Tibial nerve (tissue), 4 donors: ENCODE data around the gene CCK. TPM values are rescaled to one million over a fixed set of nuclear protein-coding genes. Genes with fewer than 3 reads are reported as not detected.

Experiments used
- DNase-seq, 2 donors: peaks; one replicate each; pipeline ENCODE4 v3.0.0-alpha.2; 2019; ENCODE audit warnings: low spot score in 2 of 2
- H3K27ac ChIP-seq, 4 donors: fragments of 200-600 bp; sonication (generic) in 3 of 4; one replicate each; pipeline ENCODE4 v1.5.1; 2017 to 2019; ENCODE audit warnings: mild to moderate bottlenecking in 1 of 4
- H3K27me3 ChIP-seq, 2 donors: fragments of 200-600 bp; sonication (generic) in 1 of 2; one replicate each; pipeline versions ENCODE4 v1.5.1 to v1.6.0; 2017 to 2019
- H3K36me3 ChIP-seq, 3 donors: fragments of 200-600 bp; sonication (generic); one replicate each; pipeline ENCODE4 v1.5.1; 2018 to 2019
- H3K4me1 ChIP-seq, 4 donors: fragments of 200-600 bp; sonication (generic) in 3 of 4; one replicate each; pipeline ENCODE4 v1.5.1; 2017 to 2019
- H3K4me3 ChIP-seq, 4 donors: fragments of 200-600 bp; sonication (generic) in 3 of 4; one replicate each; pipeline ENCODE4 v1.5.1; 2017 to 2019; ENCODE audit warnings: mild to moderate bottlenecking in 1 of 4, moderate library complexity in 1 of 4
- H3K9me3 ChIP-seq, 4 donors: fragments of 200-600 bp; sonication (generic) in 3 of 4; one replicate each; pipeline ENCODE4 v1.5.1; 2017 to 2019
- EP300 ChIP-seq, 2 donors: sonication (generic); formaldehyde crosslinking; IDR thresholded peaks; one replicate each; pipeline ENCODE4 v1.6.1; 2017; ENCODE audit warnings: antibody characterized with exemption in 2 of 2, mild to moderate bottlenecking in 1 of 2
- POLR2A ChIP-seq, 2 donors: fragments of 450-650 bp; IDR thresholded peaks; one replicate each; pipeline ENCODE4 v1.6.1; 2017; ENCODE audit warnings: antibody characterized with exemption in 2 of 2, mild to moderate bottlenecking in 2 of 2, moderate library complexity in 2 of 2
- WGBS, 2 donors: methylation state at CpG; one replicate each; pipeline ENCODE4 v1.1.5; 2018; 5-methylcytosine and 5-hydroxymethylcytosine counted together
- total RNA-seq, 4 donors: library from RNA; depleted of rRNA; stranded (reverse); fragments of >200 nt; gene quantifications; one replicate each; pipeline ENCODE4 v1.1.0, GENCODE V29; 2016
- TF ChIP-seq, protein P1 (sequence below), 5 experiments: fragments of 200-600 bp in 3 of 5; fragments of 450-650 bp in 2 of 5; sonication (generic) in 3 of 5; IDR thresholded peaks; one replicate each; pipeline ENCODE4 v1.5.1; 2016 to 2019; ENCODE audit warnings: antibody characterized with exemption in 5 of 5, mild to moderate bottlenecking in 3 of 5, moderate library complexity in 2 of 5

Gene CCK
- total RNA-seq, 4 donors from 2014 or later, result not detected

DNA sequence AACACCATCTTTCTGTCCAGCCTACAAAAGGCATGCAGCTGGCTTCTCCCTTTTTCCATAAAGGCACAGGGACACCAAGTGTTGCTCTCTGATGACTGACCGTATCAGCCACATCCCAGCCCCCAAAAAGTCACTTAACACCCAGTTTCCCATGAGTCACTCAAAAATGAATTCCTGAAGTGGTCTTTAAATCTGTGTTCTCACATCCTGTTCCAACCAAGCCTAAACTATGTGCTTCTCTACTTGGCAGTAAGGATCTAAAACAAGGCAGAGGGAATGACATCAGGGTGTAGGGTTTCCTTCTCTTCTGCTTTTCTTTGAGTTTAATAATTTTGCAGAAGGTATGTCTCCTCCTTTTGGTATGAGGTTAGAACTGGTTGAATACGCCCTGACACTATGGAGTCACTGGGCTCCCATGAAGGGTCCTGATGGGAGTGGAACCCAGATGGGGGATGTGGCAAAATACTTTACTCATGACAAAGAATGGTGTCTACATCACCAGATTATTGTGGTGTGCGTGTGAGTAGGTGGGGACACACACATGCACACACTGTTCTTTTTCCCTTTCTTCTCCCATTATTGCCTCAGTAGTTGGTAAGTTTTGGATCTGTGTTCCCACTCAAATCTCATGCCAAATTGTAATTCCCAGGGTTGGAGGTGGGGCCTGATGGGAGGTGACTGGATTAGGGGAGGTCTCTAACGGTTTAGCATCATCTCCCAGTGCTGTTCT is 35.6 kb upstream of the CCK start:
- Histone ChIP-seq H3K27me3 (no peaks in the 10 kb centered on the region), H3K9me3 (no peaks in the 10 kb centered on the region), H3K36me3 (no peaks in the 10 kb centered on the region), H3K27ac (no peak overlapping the region), H3K4me3 (no peak overlapping the region), H3K4me1 (no peaks in the 10 kb centered on the region)
- TF ChIP-seq, protein P1, sequence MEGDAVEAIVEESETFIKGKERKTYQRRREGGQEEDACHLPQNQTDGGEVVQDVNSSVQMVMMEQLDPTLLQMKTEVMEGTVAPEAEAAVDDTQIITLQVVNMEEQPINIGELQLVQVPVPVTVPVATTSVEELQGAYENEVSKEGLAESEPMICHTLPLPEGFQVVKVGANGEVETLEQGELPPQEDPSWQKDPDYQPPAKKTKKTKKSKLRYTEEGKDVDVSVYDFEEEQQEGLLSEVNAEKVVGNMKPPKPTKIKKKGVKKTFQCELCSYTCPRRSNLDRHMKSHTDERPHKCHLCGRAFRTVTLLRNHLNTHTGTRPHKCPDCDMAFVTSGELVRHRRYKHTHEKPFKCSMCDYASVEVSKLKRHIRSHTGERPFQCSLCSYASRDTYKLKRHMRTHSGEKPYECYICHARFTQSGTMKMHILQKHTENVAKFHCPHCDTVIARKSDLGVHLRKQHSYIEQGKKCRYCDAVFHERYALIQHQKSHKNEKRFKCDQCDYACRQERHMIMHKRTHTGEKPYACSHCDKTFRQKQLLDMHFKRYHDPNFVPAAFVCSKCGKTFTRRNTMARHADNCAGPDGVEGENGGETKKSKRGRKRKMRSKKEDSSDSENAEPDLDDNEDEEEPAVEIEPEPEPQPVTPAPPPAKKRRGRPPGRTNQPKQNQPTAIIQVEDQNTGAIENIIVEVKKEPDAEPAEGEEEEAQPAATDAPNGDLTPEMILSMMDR (IDR thresholded peaks at IDR 0.05), result no peak
- no peak for TF ChIP-seq EP300 (IDR thresholded peaks at IDR 0.05)
- 51 to 66% methylated on average over 4 of the region's 4 CpGs for WGBS, 2 donors
- DNase-seq, result no peak

DNA sequence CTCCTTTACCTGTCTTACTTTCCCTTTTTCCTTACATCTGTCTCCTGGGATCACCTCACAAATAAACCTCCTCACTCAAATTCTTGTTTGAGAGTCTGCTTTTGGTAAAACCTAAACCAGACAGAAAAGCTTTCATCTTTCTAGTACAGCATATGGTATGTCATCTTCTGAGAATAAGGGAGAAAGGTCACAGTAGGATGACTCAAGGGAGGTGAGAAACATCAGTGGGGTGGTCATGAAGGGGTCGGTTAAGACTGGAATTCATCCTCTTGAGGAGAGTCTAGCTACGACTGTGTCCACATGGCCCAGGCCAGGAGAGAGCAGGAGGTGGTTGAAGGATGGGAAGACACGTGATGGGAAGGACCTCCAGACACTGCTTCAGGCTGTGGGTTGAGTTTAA is 34.8 kb upstream of the CCK start:
- Histone ChIP-seq H3K4me1 (no peaks in the 10 kb centered on the region), H3K27me3 (peaks cover 0 to 2% of the 10 kb centered on the region in 2 donors), H3K9me3 (no peaks in the 10 kb centered on the region), H3K36me3 (no peaks in the 10 kb centered on the region), H3K4me3 (no peak overlapping the region), H3K27ac (no peak overlapping the region)
- TF ChIP-seq EP300 (IDR thresholded peaks at IDR 0.05), result no peak
- WGBS, 2 donors, result 61 to 63% methylated on average over 3 of the region's 3 CpGs
- no peak for DNase-seq

DNA sequence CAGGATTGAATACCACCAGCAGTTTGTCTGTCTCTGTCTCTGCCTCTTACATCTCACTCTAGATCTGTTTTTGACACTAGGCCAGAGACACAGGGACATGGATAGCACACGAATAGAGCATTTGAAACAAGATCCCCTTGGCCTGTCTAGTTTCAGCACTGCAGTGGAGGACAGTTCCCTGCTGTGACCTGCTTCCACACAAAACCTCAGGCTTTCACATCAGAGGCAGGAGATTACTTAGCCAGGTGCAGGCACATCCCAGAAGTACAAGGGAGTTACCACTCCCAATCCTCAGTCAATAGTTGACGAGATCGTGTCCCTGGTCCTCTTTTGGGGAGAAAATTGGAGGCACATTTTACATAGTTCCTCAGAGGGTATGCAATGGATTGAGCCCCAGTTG is 34.0 kb upstream of the CCK start:
- Histone ChIP-seq H3K4me1 (no peaks in the 10 kb centered on the region), H3K36me3 (no peaks in the 10 kb centered on the region), H3K9me3 (no peaks in the 10 kb centered on the region), H3K27ac (no peak overlapping the region), H3K4me3 (no peak overlapping the region), H3K27me3 (peaks cover 0 to 6% of the 10 kb centered on the region in 2 donors)
- TF ChIP-seq EP300 (IDR thresholded peaks at IDR 0.05) (no peak), POLR2A (IDR thresholded peaks at IDR 0.05) (no peak)
- TF ChIP-seq, protein P1 (IDR thresholded peaks at IDR 0.05), result no peak
- 37 to 40% methylated on average over 3 of the region's 3 CpGs for WGBS, 2 donors
- DNase-seq, result no peak

DNA sequence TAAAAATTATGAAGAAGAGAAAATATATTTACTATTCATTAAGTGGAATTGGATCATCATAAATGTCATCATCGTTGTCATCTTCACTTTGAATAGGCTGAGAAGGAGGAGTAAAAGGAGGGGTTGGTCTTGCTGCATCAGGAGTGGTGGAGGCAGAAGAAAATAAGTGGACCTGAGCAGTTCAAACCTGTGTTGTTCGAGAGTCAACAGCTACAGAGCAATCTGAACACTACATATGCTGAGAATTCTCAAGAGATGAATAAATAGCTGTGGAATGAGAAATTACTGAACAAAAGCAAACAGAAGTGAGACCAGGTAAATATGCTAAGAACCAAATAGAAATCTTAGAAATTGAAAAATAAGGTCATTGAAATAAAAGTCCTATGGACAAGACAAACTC is 32.3 kb upstream of the CCK start:
- Histone ChIP-seq H3K36me3 (no peaks in the 10 kb centered on the region), H3K27me3 (peaks cover 0 to 6% of the 10 kb centered on the region in 2 donors), H3K27ac (no peak overlapping the region), H3K4me1 (no peaks in the 10 kb centered on the region), H3K9me3 (no peaks in the 10 kb centered on the region), H3K4me3 (no peak overlapping the region)
- no peak for DNase-seq
- TF ChIP-seq EP300 (IDR thresholded peaks at IDR 0.05), result no peak
- TF ChIP-seq POLR2A (IDR thresholded peaks at IDR 0.05), result no peak
- TF ChIP-seq, protein P1 (IDR thresholded peaks at IDR 0.05), result no peak
- WGBS, 2 donors, result 59 to 72% methylated on average over 2 of the region's 2 CpGs

DNA sequence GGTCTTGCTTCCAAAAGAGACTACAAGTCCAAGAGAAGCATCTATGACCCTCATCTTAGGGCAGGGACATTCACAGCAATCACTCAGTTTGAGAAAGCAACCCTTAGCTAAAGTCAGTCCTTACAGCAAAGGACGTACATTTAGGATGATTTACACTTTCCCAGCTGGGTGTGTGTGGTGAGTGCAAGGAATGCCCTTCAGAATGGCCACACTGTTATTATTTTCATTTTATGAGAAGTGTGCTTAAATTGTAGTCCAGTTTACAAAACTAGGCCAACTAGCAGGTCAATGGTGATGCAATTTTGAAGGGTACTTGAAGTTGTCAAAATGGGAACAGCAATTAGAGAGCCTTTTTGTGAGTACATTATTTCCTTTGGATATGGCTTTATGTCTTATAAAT is 26.0 kb upstream of the CCK start:
- H3K27me3 ChIP-seq, result peaks cover 0 to 6% of the 10 kb centered on the region in 2 donors
- no peaks in the 10 kb centered on the region for H3K9me3 ChIP-seq
- WGBS, 2 donors, result 43 to 71% methylated on average over 1 of the region's 1 CpG
- no peak for TF ChIP-seq POLR2A (IDR thresholded peaks at IDR 0.05)
- TF ChIP-seq, protein P1 (IDR thresholded peaks at IDR 0.05), result no peak
- TF ChIP-seq EP300 (IDR thresholded peaks at IDR 0.05), result no peak
- H3K27ac ChIP-seq, result no peak overlapping the region
- no peak for DNase-seq
- no peaks in the 10 kb centered on the region for H3K36me3 ChIP-seq
- H3K4me3 ChIP-seq, result no peak overlapping the region
- H3K4me1 ChIP-seq, result no peaks in the 10 kb centered on the region
